GM21360 (cell line): ENCODE measurements around the gene SPRR2B.
"Not testable (repeated sequence)": the region's sequence is repeated elsewhere in the genome, so short reads cannot be mapped to it uniquely, and the experiment has no call there.

Source experiments
- ATAC-seq: cut with Tn5 transposase; IDR thresholded peaks from one replicate; pipeline ENCODE4 v1.9.1; 2021; ENCODE audit warnings: mild to moderate bottlenecking, moderate library complexity; ENCODE audit not compliant: unreplicated experiment

SPRR2B gene

DNA sequence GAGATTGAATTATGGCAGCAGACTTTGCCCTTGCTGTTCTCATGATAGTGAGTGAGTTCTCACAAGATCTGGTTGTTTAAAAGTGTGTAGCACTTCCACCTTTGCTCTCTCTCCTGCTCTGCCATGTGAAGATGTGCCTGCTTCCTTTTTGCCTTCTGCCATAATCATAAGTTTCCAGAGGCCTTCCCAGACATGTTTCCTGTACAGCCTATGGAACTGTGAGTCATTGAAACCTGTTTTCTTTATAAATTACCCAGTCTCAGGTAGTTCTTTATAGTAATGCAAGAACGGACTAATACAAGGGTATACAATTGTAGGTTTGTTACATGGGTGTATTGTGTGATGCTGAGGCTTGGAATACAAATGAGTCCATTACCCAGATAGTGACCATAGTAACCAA is 36.2 kb downstream of the SPRR2B start:
- ATAC-seq: no peak

GRCh38 chr1:153032677-153033308 is 38.6 kb downstream of the SPRR2B start:
- no peak for ATAC-seq

GRCh38 chr1:153032073-153032472 is 39.3 kb downstream of the SPRR2B start:
- no peak for ATAC-seq

GRCh38 chr1:153030895-153031294 is 40.5 kb downstream of the SPRR2B start, which contains the start of gene SPRR1B:
Gene SPRR1B, plus strand, starts transcription at chr1:153031203. Its CDS starts 1,143 bp downstream, at chr1:153032346.
- ATAC-seq: no peak

GRCh38 chr1:153028766-153029165 is 42.6 kb downstream of the SPRR2B start:
- ATAC-seq: no peak

DNA sequence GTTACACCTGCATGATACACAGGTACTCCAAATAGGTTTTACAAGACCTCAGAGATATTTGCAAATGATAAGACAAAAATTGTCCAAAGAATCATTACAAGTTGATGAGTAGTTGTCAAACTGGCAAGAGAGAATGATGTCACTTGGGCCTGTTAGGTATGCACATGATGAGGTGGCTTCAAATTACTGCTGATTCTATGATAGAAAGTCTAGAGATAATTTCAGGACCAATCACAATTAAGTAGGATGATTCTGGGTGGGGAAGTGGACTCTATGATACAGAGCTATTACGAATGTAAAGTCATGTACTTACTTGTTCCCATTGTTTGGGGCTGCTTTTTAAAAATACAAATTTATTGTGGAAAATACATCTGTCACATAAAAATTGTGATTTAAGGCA is 45.6 kb downstream of the SPRR2B start:
- no peak for ATAC-seq

DNA sequence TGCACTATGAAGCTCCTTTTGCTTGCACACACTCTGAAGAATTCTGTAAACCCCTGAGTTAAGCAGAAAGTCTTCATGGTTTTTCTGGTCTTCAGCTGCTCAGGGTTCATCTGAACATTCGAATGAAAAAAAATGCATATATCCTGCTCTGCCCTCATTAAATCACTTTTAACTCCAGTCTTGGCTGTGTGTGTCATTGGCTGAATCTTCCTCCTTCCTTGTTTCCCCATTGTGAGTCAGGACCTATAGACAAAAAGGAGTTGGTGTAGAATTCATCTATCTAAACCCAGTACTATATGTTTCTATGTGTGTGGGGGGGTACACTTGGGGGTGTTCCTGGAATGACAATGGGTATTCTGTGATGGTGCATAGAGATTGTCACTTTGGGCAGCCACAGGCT is 47.0 kb downstream of the SPRR2B start:
- ATAC-seq: no peak

- ATAC-seq: no peak
Observed at GRCh38 chr1:153023109-153023508, 48.3 kb downstream of the SPRR2B start.

DNA sequence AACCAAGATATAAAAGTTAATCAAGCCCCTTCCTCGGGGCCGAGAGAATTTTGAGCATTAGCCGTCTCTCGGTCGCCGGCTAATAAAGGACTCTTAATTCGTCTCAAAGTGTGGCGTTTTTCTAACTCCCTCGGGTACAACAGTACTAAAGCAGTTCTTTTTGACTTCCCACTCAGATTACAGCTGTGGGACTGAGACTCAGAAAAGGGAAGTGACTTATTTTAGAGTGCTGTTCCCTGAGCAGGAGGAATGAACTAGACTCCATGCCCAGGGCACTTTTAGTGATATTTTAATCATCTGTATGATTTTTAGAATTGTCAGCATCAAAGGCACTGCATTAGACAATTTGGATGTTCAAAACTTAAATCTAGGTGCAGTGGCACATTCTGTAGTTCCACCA is 49.1 kb downstream of the SPRR2B start:
- ATAC-seq: not testable (repeated sequence)

DNA sequence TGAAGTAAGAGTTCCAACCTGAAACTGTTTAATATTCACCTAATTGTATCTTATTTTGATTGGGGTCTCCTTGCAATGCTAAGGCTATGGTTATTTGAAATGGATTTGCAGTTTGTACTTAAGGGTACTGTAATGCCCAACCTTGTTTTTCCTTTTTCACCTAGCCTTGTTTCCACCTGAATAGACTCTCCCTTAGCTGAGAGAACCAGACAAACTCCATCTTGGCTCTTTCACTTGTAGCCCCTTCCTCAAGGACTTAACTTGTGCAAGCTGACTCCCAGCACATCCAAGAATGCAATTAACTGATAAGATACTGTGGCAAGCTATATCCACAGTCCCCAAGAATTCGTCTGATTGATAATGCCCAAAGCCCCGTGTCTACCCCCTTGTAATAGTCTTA is 49.6 kb downstream of the SPRR2B start:
- not testable (repeated sequence) for ATAC-seq
